ENCODE results near the gene JMY.

The JMY gene

GRCh38 chr5:79287907-79288306, 52.0 kb downstream of the JMY start:
- DNase-seq, result no peak

- no peak for DNase-seq
Observed at GRCh38 chr5:79295029-79295428, 59.1 kb downstream of the JMY start.

DNA sequence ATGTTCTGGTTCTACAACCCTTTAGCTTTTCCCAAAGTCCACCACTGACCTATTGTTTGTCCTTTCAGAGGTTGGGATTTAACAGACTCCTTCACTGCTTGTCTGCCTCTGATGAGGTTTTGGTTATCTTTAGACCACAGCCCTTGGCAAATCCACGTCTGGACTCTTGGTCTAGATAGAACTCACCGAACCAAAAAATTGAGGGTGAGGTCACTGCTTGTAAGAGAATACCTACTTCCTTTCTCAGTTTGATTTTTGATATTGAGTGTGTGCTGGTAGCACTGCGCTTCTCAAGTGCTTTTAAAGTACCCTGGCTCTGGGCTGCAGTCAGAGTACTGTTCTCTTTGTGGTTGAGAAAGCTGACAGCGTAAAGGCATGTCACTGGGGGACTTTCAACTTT, 61.7 kb downstream of the JMY start:
- no peak for DNase-seq

GRCh38 chr5:79301046-79301712, 65.2 kb downstream of the JMY start:
- no peak for DNase-seq

- no peak for DNase-seq
Observed at GRCh38 chr5:79302454-79302853, 66.5 kb downstream of the JMY start.

DNA sequence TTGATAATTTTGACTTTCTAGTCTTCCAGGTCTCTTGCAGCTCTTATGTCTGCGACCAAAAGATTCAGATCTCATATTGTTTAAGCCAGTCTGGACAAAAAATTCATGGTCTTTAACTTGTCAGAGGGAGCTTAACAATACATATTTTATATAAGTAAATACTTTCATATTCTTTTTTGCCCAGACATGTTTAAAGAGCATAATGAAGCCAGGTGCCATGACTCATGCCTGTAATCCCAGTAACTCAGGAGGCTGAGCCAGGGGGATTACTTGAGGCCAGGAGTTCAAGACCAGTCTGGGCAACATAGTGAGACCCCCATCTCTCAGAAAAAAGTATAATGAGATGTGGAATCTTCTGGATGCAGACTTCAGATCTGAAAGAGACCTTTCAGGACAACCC, 69.8 kb downstream of the JMY start:
- DNase-seq, result no peak

GRCh38 chr5:79318935-79319614, 83.1 kb downstream of the JMY start:
- no peak for DNase-seq

GRCh38 chr5:79329453-79329852, 93.5 kb downstream of the JMY start:
- no peak for DNase-seq

DNA sequence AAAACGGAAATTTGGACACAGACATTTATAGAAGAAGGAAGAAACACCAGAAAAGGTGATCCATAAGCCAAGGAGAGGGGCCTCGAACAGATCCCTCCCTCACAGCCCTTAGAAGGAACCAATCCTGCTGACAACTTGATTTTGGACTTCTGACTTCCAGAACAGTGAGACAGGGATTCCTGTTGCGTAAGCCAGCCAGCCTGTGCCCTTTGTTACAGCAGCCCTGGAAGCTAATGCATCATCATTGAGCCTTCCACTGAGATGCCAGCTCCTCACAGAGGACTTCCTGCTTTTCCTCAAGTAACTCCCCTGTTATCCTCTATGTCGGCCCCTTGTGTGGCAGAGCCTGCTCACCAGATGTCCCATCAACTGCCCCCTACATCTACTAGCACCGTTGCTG, 94.1 kb downstream of the JMY start:
- DNase-seq, result no peak

GRCh38 chr5:79333852-79334557, 98.1 kb downstream of the JMY start:
- no peak for DNase-seq

DNA sequence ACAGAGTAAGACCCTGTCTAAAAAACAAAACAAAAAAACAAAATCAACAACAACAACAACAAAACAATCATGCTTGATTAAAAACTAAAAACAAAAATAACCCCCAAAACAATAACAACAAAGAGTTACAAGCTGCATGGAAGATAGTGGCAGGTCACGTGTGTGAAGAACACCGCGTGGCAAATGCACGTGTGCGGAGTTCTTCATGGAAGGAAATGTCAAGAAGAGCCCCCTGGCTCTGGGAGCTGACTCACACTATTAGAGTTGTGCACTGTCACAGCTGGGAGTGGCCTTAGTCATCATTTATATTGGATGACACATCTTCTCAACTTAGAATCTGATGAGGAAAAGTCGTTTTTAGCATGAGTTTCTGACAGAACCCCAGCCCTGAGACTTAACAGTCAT, 110.5 kb downstream of the JMY start:
- no peak for DNase-seq

DNA sequence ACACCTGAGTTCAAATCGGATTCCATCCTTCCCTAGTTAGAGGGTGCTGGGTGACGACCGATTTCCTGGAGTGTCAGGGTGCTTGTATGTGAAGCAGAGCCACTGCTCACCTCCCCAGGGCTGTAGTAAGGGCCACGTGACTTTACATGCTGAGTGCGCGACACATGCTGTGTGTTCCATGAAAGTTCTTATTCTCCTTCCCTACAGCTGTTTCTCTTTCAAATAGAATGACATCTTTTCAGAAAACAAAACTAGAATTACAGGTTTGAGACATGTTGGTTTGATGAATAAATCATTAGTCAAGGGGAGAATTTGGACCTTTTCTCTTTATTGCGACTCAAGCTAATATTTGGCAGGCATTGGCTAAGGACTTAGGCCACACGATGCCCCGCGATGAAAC, 113.1 kb downstream of the JMY start:
- no peak for DNase-seq

- no peak for DNase-seq
Observed at GRCh38 chr5:79349881-79350280, 114.0 kb downstream of the JMY start.

DNA sequence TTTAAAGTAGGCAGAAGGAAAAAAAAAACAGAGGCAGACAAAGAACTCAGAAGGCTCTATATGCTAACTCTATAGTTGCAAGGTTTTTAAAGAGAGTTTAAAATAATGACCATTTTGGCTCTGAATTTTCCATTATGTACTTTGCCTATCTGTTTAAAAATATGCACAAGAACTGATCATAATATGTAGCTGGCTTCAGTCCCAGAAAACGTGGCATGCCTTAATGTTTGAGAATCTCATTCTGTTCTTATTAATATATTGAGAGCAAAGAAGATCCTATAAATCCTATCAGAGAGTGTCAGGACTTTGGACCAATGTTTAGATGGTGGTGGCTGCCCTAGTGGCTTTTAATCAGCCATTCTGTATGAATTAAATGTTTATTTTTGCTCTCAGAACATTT, 121.5 kb downstream of the JMY start:
- DNase-seq, result peak in 1 of 2 experiments; percentile 3

Data from NCI-H446 (cell line).